MM.1S (cell line): Measurements from ENCODE around the gene GPR89A.

Source experiments
- DNase-seq: peaks from one replicate; pipeline ENCODE4 v3.0.0-alpha.2; 2015
- H2AFZ ChIP-seq: fragments of 300-600 bp; sonication (generic); 2 replicates; pipeline ENCODE4 v1.6.0; 2016; ENCODE audit warnings: antibody characterized with exemption, low read length
- H3F3A ChIP-seq: fragments of 300-600 bp; sonication (generic); 2 replicates; pipeline ENCODE4 v1.6.1; 2016; ENCODE audit warnings: mild to moderate bottlenecking, antibody characterized with exemption, low read length, moderate library complexity, mixed read lengths; ENCODE audit not compliant: insufficient read depth
- H3K27ac ChIP-seq: fragments of 300-600 bp; sonication (generic); 2 replicates; pipeline ENCODE4 v1.5.1; 2016; ENCODE audit warnings: mild to moderate bottlenecking, low read length
- H3K27me3 ChIP-seq: fragments of 300-600 bp; sonication (generic); replicated peaks from 2 replicates; pipeline ENCODE4 v1.6.0; 2016; ENCODE audit warnings: low read length; ENCODE audit not compliant: insufficient read depth
- H3K36me3 ChIP-seq: fragments of 300-600 bp; sonication (generic); replicated peaks from 2 replicates; pipeline ENCODE4 v1.6.1; 2016; ENCODE audit warnings: mild to moderate bottlenecking, low read length, mixed read lengths; ENCODE audit not compliant: insufficient read depth
- H3K4me1 ChIP-seq: fragments of 300-600 bp; sonication (generic); 2 replicates; pipeline ENCODE4 v1.6.1; 2016; ENCODE audit warnings: low read length, mixed read lengths
- H3K4me2 ChIP-seq: fragments of 300-600 bp; sonication (generic); 2 replicates; pipeline ENCODE4 v1.6.0; 2016; ENCODE audit warnings: low read depth, low read length
- H3K4me3 ChIP-seq: fragments of 300-600 bp; sonication (generic); 2 replicates; pipeline ENCODE4 v1.5.1; 2016; ENCODE audit warnings: low read length, mixed read lengths
- H3K79me2 ChIP-seq: fragments of 300-600 bp; sonication (generic); 2 replicates; pipeline ENCODE4 v1.6.1; 2016; ENCODE audit warnings: mixed run types, low read length, mixed read lengths
- H3K9ac ChIP-seq: fragments of 300-600 bp; sonication (generic); 2 replicates; pipeline ENCODE4 v1.6.1; 2016; ENCODE audit warnings: low read length, mixed read lengths
- H3K9me2 ChIP-seq: fragments of 300-600 bp; sonication (generic); replicated peaks from 2 replicates; pipeline ENCODE4 v1.6.1; 2016; ENCODE audit warnings: mild to moderate bottlenecking, low read length, mixed read lengths; ENCODE audit not compliant: insufficient read depth
- H3K9me3 ChIP-seq: fragments of 300-600 bp; sonication (generic); replicated peaks from 2 replicates; pipeline ENCODE4 v1.6.1; 2016; ENCODE audit warnings: mild to moderate bottlenecking, low read length, mixed read lengths; ENCODE audit not compliant: insufficient read depth
- H4K20me1 ChIP-seq: fragments of 300-600 bp; sonication (generic); 2 replicates; pipeline ENCODE4 v1.6.1; 2016; ENCODE audit warnings: mild to moderate bottlenecking, low read length, moderate library complexity, mixed read lengths; ENCODE audit not compliant: insufficient read depth
- CTCF ChIP-seq: fragments of 300-600 bp; sonication (generic); IDR thresholded peaks from 2 replicates; pipeline ENCODE4 v1.5.1; 2016; ENCODE audit warnings: antibody characterized with exemption, low read length, mixed read lengths
- EZH2 ChIP-seq: fragments of 300-600 bp; sonication (generic); optimal IDR thresholded peaks from 2 replicates; pipeline ENCODE3; 2017; ENCODE audit warnings: low read depth, mild to moderate bottlenecking, antibody characterized with exemption, low read length, mixed read lengths
- EZH2phosphoT487 ChIP-seq: fragments of 300-600 bp; sonication (generic); IDR thresholded peaks from 2 replicates; pipeline ENCODE4 v1.6.1; 2018; ENCODE audit warnings: antibody characterized with exemption, low read length

Gene GPR89A

GRCh38 chr1:145696630-145696960, 88.8 kb downstream of the GPR89A start:
- H3K27ac ChIP-seq, result no peak overlapping the region
- no peak for DNase-seq
- no peaks in the 10 kb centered on the region for H3K9me3 ChIP-seq
- no peak overlapping the region for H3K4me2 ChIP-seq
- no peaks in the 10 kb centered on the region for H4K20me1 ChIP-seq
- no peak overlapping the region for H3K9ac ChIP-seq
- H3K27me3 ChIP-seq, result no peaks in the 10 kb centered on the region
- H3K79me2 ChIP-seq, result no peaks in the 10 kb centered on the region
- no peak overlapping the region for H2AFZ ChIP-seq
- peaks cover 1% of the 10 kb centered on the region; the same call in 1 of the 2 replicates for H3K4me1 ChIP-seq
- no peaks in the 10 kb centered on the region for H3F3A ChIP-seq
- no peaks in the 10 kb centered on the region for H3K36me3 ChIP-seq
- H3K4me3 ChIP-seq, result no peak overlapping the region
- TF ChIP-seq EZH2phosphoT487, result no peak
- TF ChIP-seq EZH2, result no peak
- TF ChIP-seq CTCF, result no peak
- H3K9me2 ChIP-seq, result no peaks in the 10 kb centered on the region

DNA sequence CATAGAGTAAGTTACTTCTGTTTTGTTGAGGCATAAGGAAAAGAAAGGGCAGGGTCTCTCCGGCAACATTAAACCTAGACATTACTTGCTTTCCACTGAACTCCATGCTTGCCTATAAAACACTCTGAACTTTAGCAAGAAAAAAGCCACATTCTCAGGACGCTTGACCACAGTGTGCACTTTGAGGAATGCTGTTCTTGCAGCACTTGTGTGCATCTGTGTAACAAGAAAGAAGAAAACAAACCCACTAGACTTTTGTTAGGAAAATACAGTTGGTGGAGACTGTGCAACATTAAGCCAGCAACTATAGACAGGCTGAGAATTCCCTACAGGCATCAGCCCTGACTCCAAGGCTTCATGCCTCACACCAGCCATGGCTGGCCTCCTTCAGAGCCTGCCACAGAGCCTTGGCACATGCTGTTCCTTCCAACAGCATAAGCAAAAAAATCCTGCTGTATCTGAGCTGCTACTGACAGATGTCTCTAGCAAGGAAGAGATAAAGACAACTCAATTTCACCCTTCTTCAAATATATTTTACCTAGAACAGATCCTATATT, 93.6 kb downstream of the GPR89A start:
- H3K9ac ChIP-seq, result no peak overlapping the region
- no peaks in the 10 kb centered on the region for H3K79me2 ChIP-seq
- H2AFZ ChIP-seq, result no peak overlapping the region
- no peak overlapping the region for H3K4me2 ChIP-seq
- H3K4me3 ChIP-seq, result no peak overlapping the region
- H4K20me1 ChIP-seq, result no peaks in the 10 kb centered on the region
- no peak overlapping the region for H3K27ac ChIP-seq
- H3K27me3 ChIP-seq, result no peaks in the 10 kb centered on the region
- DNase-seq, result no peak
- no peak for TF ChIP-seq EZH2phosphoT487
- no peak for TF ChIP-seq EZH2
- no peak for TF ChIP-seq CTCF
- H3K36me3 ChIP-seq, result no peaks in the 10 kb centered on the region
- no peaks in the 10 kb centered on the region for H3F3A ChIP-seq
- H3K4me1 ChIP-seq, result no peaks in the 10 kb centered on the region
- H3K9me3 ChIP-seq, result no peaks in the 10 kb centered on the region
- no peaks in the 10 kb centered on the region for H3K9me2 ChIP-seq

DNA sequence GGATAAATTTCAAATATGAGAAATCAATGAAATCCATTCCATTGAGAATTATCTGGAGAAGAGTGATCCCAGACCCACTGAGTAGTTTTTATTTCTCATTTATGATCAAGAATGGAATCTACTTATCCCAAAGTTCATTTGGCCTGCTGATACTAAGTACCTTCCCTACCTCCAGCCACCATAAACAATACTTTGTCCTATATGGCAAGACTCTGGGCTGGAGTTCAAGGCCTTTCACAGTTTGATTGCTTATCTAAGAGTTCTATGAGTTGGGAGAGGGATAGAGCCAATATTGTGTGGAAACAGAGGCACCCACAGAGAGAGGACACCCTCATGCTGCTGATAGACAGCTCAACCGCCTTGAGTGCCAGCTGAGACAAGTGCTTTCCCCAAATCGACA, 94.3 kb downstream of the GPR89A start:
- Histone ChIP-seq H3K4me2 (no peak overlapping the region), H3F3A (no peaks in the 10 kb centered on the region), H3K9ac (no peak overlapping the region), H3K9me3 (no peaks in the 10 kb centered on the region), H3K27me3 (no peaks in the 10 kb centered on the region), H3K79me2 (no peaks in the 10 kb centered on the region), H3K27ac (no peak overlapping the region), H3K9me2 (no peaks in the 10 kb centered on the region), H3K4me3 (no peak overlapping the region), H3K4me1 (no peaks in the 10 kb centered on the region), H2AFZ (no peak overlapping the region), H3K36me3 (no peaks in the 10 kb centered on the region), H4K20me1 (no peaks in the 10 kb centered on the region)
- TF ChIP-seq CTCF (no peak), EZH2 (no peak), EZH2phosphoT487 (no peak)
- no peak for DNase-seq
